Right lobe of liver (tissue), 6 donors: ENCODE data around the gene APP. TPM values are rescaled to one million over a fixed set of nuclear protein-coding genes. Genes with fewer than 3 reads are reported as not detected.

Source experiments
- ATAC-seq, 4 donors: fragments of 200-7000 bp; cut with Tn5 transposase; one replicate each; pipeline ENCODE4 v1.9.1; 2020; ENCODE audit warnings: mild to moderate bottlenecking in 4 of 4, moderate library complexity in 4 of 4
- DNase-seq, 3 donors: peaks; one replicate each; pipeline ENCODE4 v3.0.0-alpha.2; 2020
- H3K27ac ChIP-seq, 3 donors: fragments of 200-600 bp; one replicate each; pipeline ENCODE4 v1.8.0; 2022
- H3K27me3 ChIP-seq, 2 donors: fragments of 200-600 bp; one replicate each; pipeline ENCODE4 v1.8.0; 2022
- H3K36me3 ChIP-seq, 4 donors: fragments of 200-600 bp; sonication (generic) in 1 of 4; one replicate each; pipeline versions ENCODE4 v1.5.1 to v1.8.0; 2017 to 2022; ENCODE audit warnings: control low read depth in 1 of 4
- H3K4me1 ChIP-seq, 4 donors: fragments of 200-600 bp; sonication (generic) in 1 of 4; one replicate each; pipeline versions ENCODE4 v1.5.1 to v1.8.0; 2017 to 2022; ENCODE audit warnings: control low read depth in 1 of 4
- H3K4me3 ChIP-seq, 3 donors: fragments of 200-600 bp; one replicate each; pipeline ENCODE4 v1.8.0; 2022
- H3K9me3 ChIP-seq, 4 donors: fragments of 200-600 bp; sonication (generic) in 1 of 4; one replicate each; pipeline versions ENCODE4 v1.5.1 to v1.8.0; 2017 to 2022; ENCODE audit warnings: control low read depth in 1 of 4
- CTCF ChIP-seq, 4 donors: fragments of 200-600 bp in 3 of 4; fragments of 450-650 bp in 1 of 4; IDR thresholded peaks; one replicate each; pipeline versions ENCODE4 v1.5.1 to v1.8.0; 2016 to 2022; ENCODE audit warnings: antibody characterized with exemption in 4 of 4, mild to moderate bottlenecking in 2 of 4
- POLR2A ChIP-seq: fragments of 450-650 bp; IDR thresholded peaks from one replicate; pipeline ENCODE4 v1.6.1; 2017; ENCODE audit warnings: antibody characterized with exemption, mild to moderate bottlenecking
- WGBS: methylation state at CpG from one replicate; pipeline ENCODE4 v1.1.6; 2018; ENCODE audit warnings: low coverage, low lambda C conversion rate; ENCODE audit not compliant: insufficient coverage; ENCODE audit errors: missing lambda C conversion rate; 5-methylcytosine and 5-hydroxymethylcytosine counted together
- intact Hi-C, 2 donors: fragments of 100-400 bp; cut with DNase I; formaldehyde crosslinking; loops; one replicate each; pipeline versions ENCODE4 v1.11.2 to v1.14.1; 2022
- total RNA-seq, 6 experiments: library from RNA; depleted of rRNA in 2 of 6; stranded (reverse); fragments of >200 nt in 2 of 6; fragmentation: NEBNext Ultra II Directional in 3 of 6; extraction: Animal tissue kit (Norgen Biotek cat#: 25700) in 3 of 6; gene quantifications; one replicate each; pipeline versions ENCODE4 v1.1.0 to v1.2.4, GENCODE V29; 2016 to 2023
- donor health status: DM: no; HTN: yes; CAD: no.
- donor health status: DM: no; HTN: no; CAD: no.
- donor health status: DM: no; HTN: no; CAD: no.
- donor health status: DM: no; HTN: yes; CAD: no.
- donor health status: DM: no; HTN: yes; CAD: no.

APP gene
- total RNA-seq, 6 experiments from 2014 or later, result 127 to 262 (median 208) TPM

DNA sequence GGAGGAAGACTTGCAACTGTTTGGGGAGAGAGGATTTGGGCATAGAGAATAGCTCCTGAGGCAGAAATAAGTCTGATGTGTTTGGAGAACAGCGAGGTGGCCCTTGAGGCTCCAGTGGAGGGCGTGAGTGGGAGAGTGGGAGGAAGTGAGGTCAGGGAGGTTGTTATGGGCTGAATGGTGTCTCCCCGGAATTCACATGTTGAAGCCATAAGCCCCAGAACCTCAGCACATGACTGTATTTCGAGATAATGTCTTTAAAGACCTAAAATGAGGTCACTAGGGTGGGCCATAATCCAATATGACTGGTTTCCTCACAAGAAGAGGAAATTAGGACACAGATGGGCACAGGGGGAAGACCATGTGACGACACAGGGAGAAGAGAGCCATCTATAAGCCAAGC, 17.9 kb upstream of the APP start:
- WGBS, result 48% methylated on average over 5 of the region's 5 CpGs
- H3K4me3 ChIP-seq, result no peak overlapping the region
- intact Hi-C loops, result no loop called here
- no peaks in the 10 kb centered on the region for H3K9me3 ChIP-seq
- no peak overlapping the region for H3K27ac ChIP-seq
- ATAC-seq, result no peak
- TF ChIP-seq POLR2A (no peak), CTCF (IDR thresholded peaks at IDR 0.05) (no peak)
- H3K27me3 ChIP-seq, result no peaks in the 10 kb centered on the region
- no peaks in the 10 kb centered on the region for H3K36me3 ChIP-seq
- H3K4me1 ChIP-seq, result no peaks in the 10 kb centered on the region
- DNase-seq, result no peak

GRCh38 chr21:26185446-26185845, 14.9 kb upstream of the APP start:
- no peak for TF ChIP-seq CTCF (IDR thresholded peaks at IDR 0.05)
- no peak for TF ChIP-seq POLR2A
- H3K4me3 ChIP-seq, result no peak overlapping the region
- H3K9me3 ChIP-seq, result no peaks in the 10 kb centered on the region
- DNase-seq, result no peak
- H3K36me3 ChIP-seq, result no peaks in the 10 kb centered on the region
- intact Hi-C loops, result no loop called here
- no peak overlapping the region for H3K27ac ChIP-seq
- no peaks in the 10 kb centered on the region for H3K27me3 ChIP-seq
- no peaks in the 10 kb centered on the region for H3K4me1 ChIP-seq
- WGBS, result 40% methylated on average over 1 of the region's 2 CpGs
- ATAC-seq, result no peak

DNA sequence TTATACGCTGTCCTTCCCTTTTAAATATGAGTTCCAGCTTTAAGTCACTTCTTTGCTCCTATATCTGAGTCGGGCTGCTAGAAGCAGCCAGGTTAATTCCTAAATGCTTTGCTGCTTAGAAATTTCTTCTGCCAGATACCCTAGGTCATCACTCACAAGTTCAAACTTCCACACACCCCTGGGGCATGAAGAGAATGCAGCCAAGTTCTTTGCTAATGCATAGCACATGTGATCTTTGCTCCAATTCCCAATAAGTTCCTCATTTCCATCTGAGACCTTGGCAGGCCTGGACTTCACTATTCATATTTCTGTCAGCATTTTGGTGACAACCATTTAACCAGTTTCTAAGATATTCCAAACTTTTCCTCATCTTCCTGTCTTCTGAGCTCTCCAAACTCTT, 14.5 kb upstream of the APP start:
- 78% methylated on average over 2 of the region's 2 CpGs for WGBS
- no peaks in the 10 kb centered on the region for H3K4me1 ChIP-seq
- intact Hi-C loops, result no loop called here
- H3K4me3 ChIP-seq, result no peak overlapping the region
- H3K9me3 ChIP-seq, result no peaks in the 10 kb centered on the region
- no peaks in the 10 kb centered on the region for H3K27me3 ChIP-seq
- H3K27ac ChIP-seq, result no peak overlapping the region
- TF ChIP-seq CTCF (IDR thresholded peaks at IDR 0.05) (no peak), POLR2A (no peak)
- H3K36me3 ChIP-seq, result no peaks in the 10 kb centered on the region
- ATAC-seq (no peak), DNase-seq (no peak)

DNA sequence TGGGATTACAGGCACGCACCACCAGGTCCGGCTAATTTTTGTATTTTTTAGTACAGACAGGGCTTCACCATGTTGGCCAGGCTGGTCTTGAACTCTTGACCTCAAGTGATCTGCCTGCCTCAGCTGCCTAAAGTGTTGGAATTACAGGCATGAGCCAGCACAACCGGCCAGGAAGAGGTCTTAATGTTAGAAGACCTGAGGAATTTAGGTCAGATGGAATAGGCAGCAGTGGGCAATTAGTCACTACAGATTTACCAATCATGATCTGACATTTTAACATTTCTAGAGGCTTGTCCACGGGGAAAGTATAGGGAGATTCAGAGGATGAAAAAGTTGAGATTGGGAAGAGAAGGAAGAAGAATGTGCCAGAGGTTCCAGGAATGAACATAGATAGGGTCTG, 8.9 kb upstream of the APP start:
- no peak for TF ChIP-seq CTCF (IDR thresholded peaks at IDR 0.05)
- no peak for TF ChIP-seq POLR2A
- intact Hi-C loops, result loop anchor here in 1 of 2 donors (10.0 kb wide), 1 partner anchor 295 kb away; no protein-coding TSS in a partner anchor
- Histone ChIP-seq H3K27ac (no peak overlapping the region), H3K27me3 (no peaks in the 10 kb centered on the region), H3K9me3 (no peaks in the 10 kb centered on the region), H3K4me1 (no peaks in the 10 kb centered on the region), H3K36me3 (no peaks in the 10 kb centered on the region), H3K4me3 (no peak overlapping the region)
- no peak for DNase-seq
- 83% methylated on average over 4 of the region's 4 CpGs for WGBS
- no peak for ATAC-seq
